CD14-positive monocyte (primary cell): ENCODE data around the gene OR2A7. TPM values are rescaled to one million over a fixed set of nuclear protein-coding genes. Genes with fewer than 3 reads are reported as not detected.
"Not testable (repeated sequence)": the region's sequence is repeated elsewhere in the genome, so short reads cannot be mapped to it uniquely, and the experiment has no call there.

Source experiments
- DNase-seq, 3 donors: peaks; one replicate each; pipeline ENCODE4 v3.0.0-alpha.2; 2011 to 2022
- H2AFZ ChIP-seq: 2 replicates; pipeline ENCODE4 v1.6.0; 2012; ENCODE audit warnings: mild to moderate bottlenecking, low read depth, low read length, inconsistent platforms; ENCODE audit not compliant: insufficient read depth, poor library complexity, severe bottlenecking
- H3K27ac ChIP-seq, 2 donors: 1 replicate in 1 of 2; 2 replicates in 1 of 2; pipeline ENCODE4 v1.5.1; 2012 to 2013; ENCODE audit warnings: low read length in 2 of 2, control low read depth in 1 of 2, inconsistent platforms in 1 of 2, low read depth in 1 of 2, mild to moderate bottlenecking in 1 of 2
- H3K27me3 ChIP-seq, 2 donors: one replicate each; pipeline versions ENCODE4 v1.6.0 to v1.6.1; 2011 to 2013; ENCODE audit warnings: low read length in 2 of 2; ENCODE audit not compliant: control insufficient read depth in 2 of 2, insufficient read depth in 2 of 2
- H3K36me3 ChIP-seq, 2 donors: replicated peaks in 1 of 2; 1 replicate in 1 of 2; 2 replicates in 1 of 2; pipeline versions ENCODE4 v1.5.1 to v1.6.1; 2012 to 2013; ENCODE audit warnings: low read length in 2 of 2, control low read depth in 1 of 2, inconsistent platforms in 1 of 2, mild to moderate bottlenecking in 1 of 2; ENCODE audit not compliant: insufficient read depth in 2 of 2, control insufficient read depth in 1 of 2
- H3K4me1 ChIP-seq, 2 donors: 1 replicate in 1 of 2; 2 replicates in 1 of 2; pipeline versions ENCODE4 v1.5.1 to v1.6.1; 2012 to 2013; ENCODE audit warnings: low read length in 2 of 2, control low read depth in 1 of 2, inconsistent platforms in 1 of 2, mild to moderate bottlenecking in 1 of 2, moderate library complexity in 1 of 2; ENCODE audit not compliant: insufficient read depth in 2 of 2, control insufficient read depth in 1 of 2
- H3K4me2 ChIP-seq: replicated peaks from 2 replicates; pipeline ENCODE3; 2012; ENCODE audit warnings: low read length, moderate library complexity, mild to moderate bottlenecking; ENCODE audit not compliant: poor library complexity, severe bottlenecking; ENCODE audit errors: extremely low read depth
- H3K4me3 ChIP-seq, 3 experiments: fragments of 200-600 bp in 1 of 3; sonication (generic) in 1 of 3; replicated peaks in 1 of 3; 1 replicate in 2 of 3; 2 replicates in 1 of 3; pipeline ENCODE4 v1.5.1; 2011 to 2013; ENCODE audit warnings: low read length in 3 of 3, mild to moderate bottlenecking in 3 of 3, control low read depth in 2 of 3, low read depth in 2 of 3, inconsistent platforms in 1 of 3, moderate library complexity in 1 of 3
- H3K79me2 ChIP-seq: 2 replicates; pipeline ENCODE4 v1.6.0; 2012; ENCODE audit warnings: mild to moderate bottlenecking, control low read depth, inconsistent platforms, low read length, moderate library complexity; ENCODE audit not compliant: insufficient read depth
- H3K9ac ChIP-seq: 2 replicates; pipeline ENCODE4 v1.6.0; 2017; ENCODE audit warnings: low read length, mild to moderate bottlenecking; ENCODE audit not compliant: insufficient read depth, poor library complexity, severe bottlenecking
- H3K9me3 ChIP-seq, 2 donors: replicated peaks in 1 of 2; 1 replicate in 1 of 2; 2 replicates in 1 of 2; pipeline versions ENCODE4 v1.5.1 to v1.6.1; 2012 to 2013; ENCODE audit warnings: low read length in 2 of 2, control low read depth in 1 of 2; ENCODE audit not compliant: control insufficient read depth in 1 of 2, insufficient read depth in 1 of 2
- H4K20me1 ChIP-seq: 2 replicates; pipeline ENCODE4 v1.6.0; 2012; ENCODE audit warnings: mild to moderate bottlenecking, low read length, control low read depth, moderate library complexity; ENCODE audit not compliant: insufficient read depth
- H3K27ac Mint-ChIP-seq, 7 donors: one replicate each; pipeline ENCODE4 v1.8.0; 2020; ENCODE audit warnings: mild to moderate bottlenecking in 7 of 7, mixed read lengths in 7 of 7, moderate library complexity in 6 of 7, inconsistent platforms in 2 of 7
- H3K27me3 Mint-ChIP-seq, 3 donors: one replicate each; pipeline ENCODE4 v1.8.0; 2021 to 2022; ENCODE audit warnings: low read depth in 3 of 3, mild to moderate bottlenecking in 3 of 3, mixed read lengths in 3 of 3, moderate library complexity in 3 of 3, inconsistent platforms in 1 of 3
- H3K36me3 Mint-ChIP-seq, 2 donors: one replicate each; pipeline ENCODE4 v1.8.0; 2020; ENCODE audit warnings: mixed read lengths in 2 of 2, inconsistent platforms in 1 of 2, mild to moderate bottlenecking in 1 of 2
- H3K4me1 Mint-ChIP-seq: one replicate; pipeline ENCODE4 v1.8.0; 2020; ENCODE audit warnings: mild to moderate bottlenecking, mixed read lengths
- H3K4me3 Mint-ChIP-seq, 2 donors: one replicate each; pipeline ENCODE4 v1.8.0; 2020; ENCODE audit warnings: mild to moderate bottlenecking in 2 of 2, mixed read lengths in 2 of 2, moderate library complexity in 1 of 2
- H3K9me3 Mint-ChIP-seq, 7 donors: one replicate each; pipeline ENCODE4 v1.8.0; 2020 to 2022; ENCODE audit warnings: mixed read lengths in 7 of 7, mild to moderate bottlenecking in 6 of 7, moderate library complexity in 6 of 7, inconsistent platforms in 2 of 7
- CTCF ChIP-seq: fragments of 200-600 bp; IDR thresholded peaks from one replicate; pipeline ENCODE4 v1.8.0; 2022; ENCODE audit warnings: antibody characterized with exemption, mild to moderate bottlenecking
- WGBS: methylation state at CpG from one replicate; pipeline ENCODE4 v1.1.5; 2013; ENCODE audit warnings: missing lambda C conversion rate; ENCODE audit not compliant: insufficient coverage; 5-methylcytosine and 5-hydroxymethylcytosine counted together
- intact Hi-C, 2 donors: fragments of 100-400 bp; cut with micrococcal nuclease; formaldehyde crosslinking; loops; one replicate each; pipeline versions ENCODE4 v1.15.0 to v1.15.1; 2023
- polyA plus RNA-seq, 3 donors: library from polyadenylated mRNA; depleted of rRNA in 1 of 3; unstranded in 2 of 3; stranded (reverse) in 1 of 3; fragments of 300-500 nt in 2 of 3; fragments of >200 nt in 1 of 3; fragmentation: Illumina TruSeq in 2 of 3; gene quantifications; 1 replicate in 2 of 3; 2 replicates in 1 of 3; pipeline ENCODE4 v1.2.3, GENCODE V29; 2012 to 2021

Gene OR2A7
- polyA plus RNA-seq, 3 donors: not detected

GRCh38 chr7:144256112-144256511, 8.5 kb downstream of the OR2A7 start:
- H3K9ac ChIP-seq: no peak overlapping the region
- no peak overlapping the region for H3K4me3 ChIP-seq

GRCh38 chr7:144255471-144255897, 9.1 kb downstream of the OR2A7 start:
- H3K4me1 Mint-ChIP-seq: peaks cover 3% of the 10 kb centered on the region
- Histone ChIP-seq H3K36me3 (no peaks in the 10 kb centered on the region), H3K9me3 (no peaks in the 10 kb centered on the region), H3K79me2 (no peaks in the 10 kb centered on the region), H3K4me3 (no peak overlapping the region), H4K20me1 (no peaks in the 10 kb centered on the region), H2AFZ (no peak overlapping the region), H3K4me2 (no peak overlapping the region), H3K4me1 (no peaks in the 10 kb centered on the region), H3K27me3 (no peaks in the 10 kb centered on the region), H3K27ac (no peak overlapping the region), H3K9ac (no peak overlapping the region)
- TF ChIP-seq CTCF: no peak
- H3K27me3 Mint-ChIP-seq: peaks cover 0 to 2% (median 2%) of the 10 kb centered on the region in 3 donors
- no peak overlapping the region for H3K27ac Mint-ChIP-seq
- H3K36me3 Mint-ChIP-seq: no peaks in the 10 kb centered on the region
- WGBS: 92% methylated on average over 3 of the region's 5 CpGs
- no peak for DNase-seq
- no peak overlapping the region for H3K4me3 Mint-ChIP-seq
- H3K9me3 Mint-ChIP-seq: no peaks in the 10 kb centered on the region
- intact Hi-C loops: no loop called here

More at GRCh38 chr7:144256112-144256511, 8.5 kb downstream of the OR2A7 start:
- H3K9me3 ChIP-seq: no peaks in the 10 kb centered on the region
- no peak for TF ChIP-seq CTCF
- H3K4me1 ChIP-seq: no peaks in the 10 kb centered on the region
- H2AFZ ChIP-seq: no peak overlapping the region
- intact Hi-C loops: no loop called here
- H4K20me1 ChIP-seq: no peaks in the 10 kb centered on the region
- H3K79me2 ChIP-seq: no peaks in the 10 kb centered on the region
- Mint-ChIP-seq H3K9me3 (no peaks in the 10 kb centered on the region), H3K27ac (peak overlapping the region in 1 of 7 donors; percentile 22), H3K4me3 (no peak overlapping the region), H3K36me3 (no peaks in the 10 kb centered on the region), H3K27me3 (peaks cover 0 to 2% (median 2%) of the 10 kb centered on the region in 3 donors), H3K4me1 (peaks cover 3% of the 10 kb centered on the region)
- WGBS: 57% methylated on average over 1 of the region's 3 CpGs
- H3K27me3 ChIP-seq: no peaks in the 10 kb centered on the region
- H3K4me2 ChIP-seq: no peak overlapping the region
- no peak overlapping the region for H3K27ac ChIP-seq
- DNase-seq: peak in 1 of 3 donors; percentile 0
- H3K36me3 ChIP-seq: no peaks in the 10 kb centered on the region

DNA sequence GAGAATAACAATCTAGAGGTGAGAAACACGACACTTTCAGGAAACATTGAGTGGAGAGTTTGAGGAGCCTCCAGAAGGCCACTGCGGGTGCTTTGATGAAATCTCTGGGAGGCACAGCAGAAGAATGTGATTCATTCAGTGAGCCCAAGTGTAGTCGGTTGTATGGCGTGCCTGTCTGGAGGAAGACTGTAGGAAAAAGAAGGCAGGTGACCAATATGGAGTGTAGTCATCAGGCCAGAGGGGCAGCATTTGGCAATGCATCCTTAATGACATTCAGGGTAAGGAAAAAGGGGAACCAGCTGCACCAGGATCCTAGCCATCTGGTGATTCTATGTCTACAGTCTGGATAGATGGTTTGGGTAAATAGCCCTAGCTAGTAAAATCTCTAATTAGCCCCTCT, 12.3 kb downstream of the OR2A7 start:
- H3K27ac ChIP-seq, H4K20me1 ChIP-seq, H3K36me3 Mint-ChIP-seq, H3K9me3 ChIP-seq, H3K4me2 ChIP-seq, H3K4me3 ChIP-seq, H3K79me2 ChIP-seq, H3K4me3 Mint-ChIP-seq, H3K27ac Mint-ChIP-seq, H3K27me3 Mint-ChIP-seq, H3K9ac ChIP-seq, H3K4me1 Mint-ChIP-seq, H3K36me3 ChIP-seq, H3K27me3 ChIP-seq, DNase-seq, H3K4me1 ChIP-seq, H2AFZ ChIP-seq, intact Hi-C loops, H3K9me3 Mint-ChIP-seq: not testable (repeated sequence)
- no CpG with 5 or more reads among the region's 4 CpGs for WGBS
